ENCODE data around the gene FYB1. TPM values are rescaled to one million over a fixed set of nuclear protein-coding genes. Genes with fewer than 3 reads are reported as not detected.

FYB1 gene
- total and polyA plus RNA-seq, 2 donors (not counting 1 experiment from before 2014, with no cell fraction given): 1.3 to 1.4 TPM

DNA sequence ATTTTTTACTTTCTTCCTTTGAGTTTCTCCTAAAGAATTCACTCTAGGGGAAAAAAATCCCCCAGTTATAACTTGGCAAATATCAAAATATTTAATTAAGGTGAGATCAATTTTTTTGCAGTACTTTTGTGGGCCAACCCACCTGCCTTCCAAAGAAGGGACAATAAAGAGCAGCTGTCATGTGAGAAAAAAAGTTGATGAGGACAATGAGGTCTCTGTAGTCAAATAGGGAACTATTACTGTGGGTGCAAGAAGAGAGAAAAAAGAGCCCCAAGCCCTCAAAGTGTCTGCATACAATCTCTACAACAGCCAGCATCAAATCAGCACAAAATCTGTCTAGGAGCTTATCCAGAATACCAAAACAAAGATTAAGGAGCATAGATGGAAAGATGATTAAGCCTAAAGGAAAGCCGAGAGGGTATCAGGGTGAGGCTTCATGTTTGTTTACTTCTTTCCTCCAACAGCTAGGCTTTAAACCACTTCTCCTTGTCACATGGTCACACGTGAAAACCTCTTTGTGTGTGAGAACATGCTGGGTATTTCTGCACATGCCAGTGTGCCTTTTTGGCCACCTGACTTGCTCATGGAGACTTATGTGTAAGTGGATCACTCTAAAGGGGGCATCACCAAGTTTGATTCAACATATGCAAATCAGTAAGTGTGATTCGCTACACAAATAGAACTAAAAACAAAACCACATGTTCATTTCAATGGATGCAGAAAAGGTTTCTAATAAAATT lies 19.2 kb upstream of the FYB1 start:
- no peak overlapping the region for H3K9ac ChIP-seq (ENCODE audit: low read length)
- H3K4me2 ChIP-seq (replicated peaks; ENCODE audit: low read depth, low read length, poor library complexity, severe bottlenecking): no peak overlapping the region
- no peaks in the 10 kb centered on the region for H3K79me2 ChIP-seq (ENCODE audit: control insufficient read depth, insufficient read depth, low read length)
- no peak overlapping the region for H3K4me3 ChIP-seq (ENCODE audit: control extremely low read depth in 1 of 5, extremely low read depth in 1 of 5, insufficient read depth in 1 of 5, low read depth in 2 of 5, low read length in 4 of 5)
- POLR2A ChIA-PET: no interaction called here
- H3K9me3 ChIP-seq (ENCODE audit: control extremely low read depth in 1 of 3, control insufficient read depth in 2 of 3, insufficient read depth in 1 of 3, low read length in 2 of 3): peaks cover 0 to 8% (median 0%) of the 10 kb centered on the region in 3 donors
- Mint-ChIP-seq H3K4me1 (no peaks in the 10 kb centered on the region), H3K27me3 (peaks cover 8% of the 10 kb centered on the region), H3K27ac (no peak overlapping the region), H3K9me3 (ENCODE audit: insufficient read depth) (peaks cover 6% of the 10 kb centered on the region), H3K4me3 (no peak overlapping the region)
- H3K4me1 ChIP-seq (ENCODE audit: control insufficient read depth in 2 of 2, insufficient read depth in 2 of 2, low read length in 2 of 2): no peaks in the 10 kb centered on the region
- H3K27ac ChIP-seq (ENCODE audit: low read length in 2 of 2): no peak overlapping the region
- H2AFZ ChIP-seq (ENCODE audit: insufficient read depth, low read depth, low read length, poor library complexity, severe bottlenecking): no peak overlapping the region
- H3K36me3 ChIP-seq (replicated peaks in 1 of 2; ENCODE audit: control extremely low read depth in 1 of 2, control insufficient read depth in 1 of 2, extremely low read depth in 1 of 2, insufficient read depth in 2 of 2, low read length in 1 of 2): no peaks in the 10 kb centered on the region
- ATAC-seq (ENCODE audit: low read depth): no peak
- no peak for TF ChIP-seq CTCF (IDR thresholded peaks at IDR 0.05)
- TF ChIP-seq EZH2 (IDR thresholded peaks at IDR 0.05; ENCODE audit: borderline replicate concordance, insufficient read depth, low read depth, low read length, poor library complexity, severe bottlenecking): no peak
- no peaks in the 10 kb centered on the region for H3K27me3 ChIP-seq (replicated peaks in 1 of 4; ENCODE audit: control extremely low read depth in 1 of 4, control insufficient read depth in 3 of 4, insufficient read depth in 4 of 4, low read length in 3 of 4)
- DNase-seq: no peak
- CTCF ChIA-PET: no interaction called here
- H4K20me1 ChIP-seq (ENCODE audit: control insufficient read depth, insufficient read depth, low read length, poor library complexity, severe bottlenecking): no peaks in the 10 kb centered on the region
- intact Hi-C loops (cut with micrococcal nuclease): no loop called here
- 100% methylated on average over 1 of the region's 3 CpGs for WGBS (ENCODE audit: insufficient coverage)

DNA sequence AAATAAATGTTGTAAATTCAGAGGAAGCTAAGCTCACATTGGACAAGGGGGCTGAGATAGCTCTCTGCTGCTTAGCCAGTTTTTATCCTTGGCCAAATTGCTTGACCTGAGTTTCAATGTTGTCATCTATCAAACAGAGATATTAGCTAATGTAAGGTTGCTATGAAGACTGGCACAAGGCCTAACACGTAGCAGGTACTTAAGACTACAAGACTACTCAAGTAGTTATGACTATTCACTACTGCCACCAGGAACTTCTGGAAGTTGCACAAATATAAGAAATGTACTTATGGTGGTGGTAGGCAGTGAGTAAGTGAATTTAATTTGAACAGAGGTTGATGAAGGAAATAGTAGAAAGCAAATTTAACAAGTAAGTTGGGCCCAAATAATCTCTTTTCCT lies 17.4 kb upstream of the FYB1 start:
- H3K4me3 ChIP-seq (ENCODE audit: control extremely low read depth in 1 of 5, extremely low read depth in 1 of 5, insufficient read depth in 1 of 5, low read depth in 2 of 5, low read length in 4 of 5): no peak overlapping the region
- H2AFZ ChIP-seq (ENCODE audit: insufficient read depth, low read depth, low read length, poor library complexity, severe bottlenecking): no peak overlapping the region
- H3K4me3 Mint-ChIP-seq: no peak overlapping the region
- no peak overlapping the region for H3K4me2 ChIP-seq (replicated peaks; ENCODE audit: low read depth, low read length, poor library complexity, severe bottlenecking)
- no peak overlapping the region for H3K27ac Mint-ChIP-seq
- ChIA-PET CTCF (interaction anchor here (2.6 kb wide), 1 partner anchor 19 kb away, joined by 11 read pairs; no protein-coding TSS in a partner anchor), POLR2A (no interaction called here)
- no CpG with 5 or more reads among the region's 1 CpG for WGBS (ENCODE audit: insufficient coverage)
- ATAC-seq (ENCODE audit: low read depth): no peak
- H3K79me2 ChIP-seq (ENCODE audit: control insufficient read depth, insufficient read depth, low read length): no peaks in the 10 kb centered on the region
- H3K9me3 ChIP-seq (ENCODE audit: control extremely low read depth in 1 of 3, control insufficient read depth in 2 of 3, insufficient read depth in 1 of 3, low read length in 2 of 3): peaks cover 0 to 8% (median 0%) of the 10 kb centered on the region in 3 donors
- peaks cover 8% of the 10 kb centered on the region for H3K27me3 Mint-ChIP-seq
- H3K9me3 Mint-ChIP-seq (ENCODE audit: insufficient read depth): peaks cover 6% of the 10 kb centered on the region
- intact Hi-C loops (cut with micrococcal nuclease): no loop called here
- no peak for DNase-seq
- no peaks in the 10 kb centered on the region for H3K36me3 ChIP-seq (replicated peaks in 1 of 2; ENCODE audit: control extremely low read depth in 1 of 2, control insufficient read depth in 1 of 2, extremely low read depth in 1 of 2, insufficient read depth in 2 of 2, low read length in 1 of 2)
- no peaks in the 10 kb centered on the region for H3K4me1 ChIP-seq (ENCODE audit: control insufficient read depth in 2 of 2, insufficient read depth in 2 of 2, low read length in 2 of 2)
- no peaks in the 10 kb centered on the region for H3K4me1 Mint-ChIP-seq
- H4K20me1 ChIP-seq (ENCODE audit: control insufficient read depth, insufficient read depth, low read length, poor library complexity, severe bottlenecking): no peaks in the 10 kb centered on the region
- H3K27ac ChIP-seq (ENCODE audit: low read length in 2 of 2): no peak overlapping the region
- no peak overlapping the region for H3K9ac ChIP-seq (ENCODE audit: low read length)
- TF ChIP-seq CTCF (IDR thresholded peaks at IDR 0.05) (no peak), EZH2 (IDR thresholded peaks at IDR 0.05; ENCODE audit: borderline replicate concordance, insufficient read depth, low read depth, low read length, poor library complexity, severe bottlenecking) (no peak)
- no peaks in the 10 kb centered on the region for H3K27me3 ChIP-seq (replicated peaks in 1 of 4; ENCODE audit: control extremely low read depth in 1 of 4, control insufficient read depth in 3 of 4, insufficient read depth in 4 of 4, low read length in 3 of 4)

Data from B cell (primary cell).